K562 (cell line): ENCODE results near the gene IQCM.

Experiments
- BRCA1 ChIP-seq, 2 experiments: fragments of 450-650 bp in 1 of 2; sonication (generic) in 1 of 2; formaldehyde crosslinking in 1 of 2; IDR thresholded peaks; 2 replicates each; pipeline versions ENCODE4 v1.5.0 to v1.6.1; 2017 to 2020; ENCODE audit warnings: mild to moderate bottlenecking in 1 of 2, missing genetic modification reagents in 1 of 2
- EZH2 ChIP-seq: IDR thresholded peaks from 2 replicates; pipeline ENCODE4 v1.6.1; 2012; ENCODE audit warnings: low read depth, mild to moderate bottlenecking, inconsistent platforms, low read length, borderline replicate concordance
- FOXK2 ChIP-seq, 2 experiments: fragments of 450-650 bp; IDR thresholded peaks in 1 of 2; conservative IDR thresholded peaks in 1 of 2; 2 replicates each; pipeline ENCODE4 v1.6.1; 2016; ENCODE audit warnings: low read depth in 2 of 2, mild to moderate bottlenecking in 1 of 2
- JUN ChIP-seq, 2 experiments: sonication (generic) in 1 of 2; formaldehyde crosslinking in 1 of 2; IDR thresholded peaks; 2 replicates each; pipeline versions ENCODE4 v1.6.1 to v1.8.0; 2012 to 2022; ENCODE audit warnings: borderline replicate concordance in 2 of 2, mild to moderate bottlenecking in 2 of 2, improper control_type of control experiment in 1 of 2, low read depth in 1 of 2, low read length in 1 of 2, missing genetic modification reagents in 1 of 2
- POLR2AphosphoS5 ChIP-seq: IDR thresholded peaks from 2 replicates; pipeline ENCODE4 v1.6.1; 2011; ENCODE audit warnings: mild to moderate bottlenecking, low read depth, low read length, moderate library complexity; ENCODE audit not compliant: control insufficient read depth, insufficient read depth
- RBM14 ChIP-seq: fragments of 200-400 bp; formaldehyde crosslinking; IDR thresholded peaks from 2 replicates; pipeline ENCODE4 v1.6.1; 2018; ENCODE audit warnings: low read depth, mild to moderate bottlenecking, low read length, moderate library complexity, borderline replicate concordance; ENCODE audit not compliant: insufficient read depth
- RFX5 ChIP-seq: IDR thresholded peaks from 2 replicates; pipeline ENCODE4 v1.6.1; 2011; ENCODE audit warnings: low read depth, mild to moderate bottlenecking, improper control_type of control experiment, low read length
- TF ChIP-seq, protein P1 (sequence below), 2 experiments: fragments of 450-650 bp in 1 of 2; sonication (generic) in 1 of 2; formaldehyde crosslinking; conservative IDR thresholded peaks; 2 replicates each; pipeline versions ENCODE4 v1.4.0 to v1.8.1; 2020 to 2022; ENCODE audit warnings: mild to moderate bottlenecking in 1 of 2, missing genetic modification reagents in 1 of 2
- TF ChIP-seq, protein P2 (sequence below), 3 experiments: IDR thresholded peaks in 2 of 3; conservative IDR thresholded peaks in 1 of 3; 2 replicates each; pipeline ENCODE4 v1.5.1; 2011 to 2012; ENCODE audit warnings: low read length in 3 of 3, mild to moderate bottlenecking in 3 of 3, control low read depth in 2 of 3, improper control_type of control experiment in 1 of 3, inconsistent platforms in 1 of 3, low read depth in 1 of 3, mixed read lengths in 1 of 3, moderate library complexity in 1 of 3; ENCODE audit not compliant: insufficient read depth in 2 of 3
- TF ChIP-seq, protein P3 (sequence below): sonication (generic); formaldehyde crosslinking; IDR thresholded peaks from 2 replicates; pipeline ENCODE4 v1.9.0; 2022; ENCODE audit warnings: mild to moderate bottlenecking, missing genetic modification reagents

DNA sequence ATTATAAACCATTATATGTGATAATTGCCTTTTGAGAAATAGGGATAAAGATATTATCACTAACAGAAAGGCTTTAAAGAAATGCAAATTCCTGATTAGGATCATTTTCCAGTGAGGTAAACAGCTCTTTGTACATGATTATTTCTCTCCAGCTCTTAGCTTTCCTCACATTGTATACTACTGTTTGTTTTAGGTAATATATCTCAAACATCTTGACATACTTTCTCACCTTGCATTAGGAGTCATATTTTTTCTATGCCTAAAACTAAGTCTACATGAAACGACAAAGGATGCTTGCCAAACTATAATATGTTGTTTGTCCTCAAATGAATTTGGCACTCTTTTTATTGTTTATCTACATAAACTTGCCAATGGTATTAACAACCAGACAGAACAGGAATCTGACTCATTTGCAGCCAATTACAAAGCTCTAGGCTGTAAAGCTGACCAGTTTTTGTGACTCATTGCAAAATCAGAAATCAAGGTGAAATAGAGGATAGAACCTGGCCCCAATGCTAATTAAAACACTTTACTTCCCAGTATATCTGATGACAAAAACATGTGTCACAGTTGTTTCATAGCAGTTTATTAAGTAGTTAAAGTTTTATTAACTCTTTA is 107.0 kb downstream of the IQCM start:
- TF ChIP-seq, protein P1, sequence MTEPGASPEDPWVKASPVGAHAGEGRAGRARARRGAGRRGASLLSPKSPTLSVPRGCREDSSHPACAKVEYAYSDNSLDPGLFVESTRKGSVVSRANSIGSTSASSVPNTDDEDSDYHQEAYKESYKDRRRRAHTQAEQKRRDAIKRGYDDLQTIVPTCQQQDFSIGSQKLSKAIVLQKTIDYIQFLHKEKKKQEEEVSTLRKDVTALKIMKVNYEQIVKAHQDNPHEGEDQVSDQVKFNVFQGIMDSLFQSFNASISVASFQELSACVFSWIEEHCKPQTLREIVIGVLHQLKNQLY (CRISPR knock-in tag; conservative IDR thresholded peaks at IDR 0.05): no peak
- no peak for TF ChIP-seq JUN (IDR thresholded peaks at IDR 0.05; ENCODE audit: borderline replicate concordance, low read depth, low read length)
- no peak for TF ChIP-seq JUN (CRISPR knock-in tag; IDR thresholded peaks at IDR 0.05; ENCODE audit: borderline replicate concordance)
- TF ChIP-seq RFX5: no peak
- no peak for TF ChIP-seq BRCA1 (IDR thresholded peaks at IDR 0.05)
- no peak for TF ChIP-seq BRCA1 (CRISPR knock-in tag; IDR thresholded peaks at IDR 0.05)
- TF ChIP-seq, protein P2, sequence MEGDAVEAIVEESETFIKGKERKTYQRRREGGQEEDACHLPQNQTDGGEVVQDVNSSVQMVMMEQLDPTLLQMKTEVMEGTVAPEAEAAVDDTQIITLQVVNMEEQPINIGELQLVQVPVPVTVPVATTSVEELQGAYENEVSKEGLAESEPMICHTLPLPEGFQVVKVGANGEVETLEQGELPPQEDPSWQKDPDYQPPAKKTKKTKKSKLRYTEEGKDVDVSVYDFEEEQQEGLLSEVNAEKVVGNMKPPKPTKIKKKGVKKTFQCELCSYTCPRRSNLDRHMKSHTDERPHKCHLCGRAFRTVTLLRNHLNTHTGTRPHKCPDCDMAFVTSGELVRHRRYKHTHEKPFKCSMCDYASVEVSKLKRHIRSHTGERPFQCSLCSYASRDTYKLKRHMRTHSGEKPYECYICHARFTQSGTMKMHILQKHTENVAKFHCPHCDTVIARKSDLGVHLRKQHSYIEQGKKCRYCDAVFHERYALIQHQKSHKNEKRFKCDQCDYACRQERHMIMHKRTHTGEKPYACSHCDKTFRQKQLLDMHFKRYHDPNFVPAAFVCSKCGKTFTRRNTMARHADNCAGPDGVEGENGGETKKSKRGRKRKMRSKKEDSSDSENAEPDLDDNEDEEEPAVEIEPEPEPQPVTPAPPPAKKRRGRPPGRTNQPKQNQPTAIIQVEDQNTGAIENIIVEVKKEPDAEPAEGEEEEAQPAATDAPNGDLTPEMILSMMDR (IDR thresholded peaks at IDR 0.05 in 2 of 3, conservative IDR thresholded peaks at IDR 0.05 in 1 of 3; ENCODE audit: insufficient read depth in 2 of 3, low read depth in 1 of 3, low read length in 3 of 3): no peak
- TF ChIP-seq, protein P3, sequence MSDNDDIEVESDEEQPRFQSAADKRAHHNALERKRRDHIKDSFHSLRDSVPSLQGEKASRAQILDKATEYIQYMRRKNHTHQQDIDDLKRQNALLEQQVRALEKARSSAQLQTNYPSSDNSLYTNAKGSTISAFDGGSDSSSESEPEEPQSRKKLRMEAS (CRISPR knock-in tag): no peak
- no peak for TF ChIP-seq POLR2AphosphoS5
- TF ChIP-seq RBM14: no peak
- no peak for TF ChIP-seq FOXK2 (conservative IDR thresholded peaks at IDR 0.05 in 1 of 2, IDR thresholded peaks at IDR 0.05 in 1 of 2; ENCODE audit: low read depth in 2 of 2)
- TF ChIP-seq EZH2: no peak
